T-cell (primary cell): ENCODE data around the gene ZDHHC24. TPM values are rescaled to one million over a fixed set of nuclear protein-coding genes. Genes with fewer than 3 reads are reported as not detected.
A peak's percentile ranks its signal among the peaks of the same experiment; 100 is the strongest.

ENCODE experiments used
- ATAC-seq, 4 experiments: fragments of 200-7000 bp in 3 of 4; fragments of 150-1000 bp in 1 of 4; cut with Tn5 transposase; replicated peaks in 1 of 4; 1 replicate in 3 of 4; 2 replicates in 1 of 4; pipeline ENCODE4 v1.10.0; 2021; ENCODE audit warnings: moderate library complexity in 3 of 4, mild to moderate bottlenecking in 2 of 4, moderate number of reproducible peaks in 1 of 4
- CTCF ChIA-PET, 2 donors: fragments of 300-600 bp; sonication (Branson Sonifier 250); formaldehyde crosslinking; loops; one replicate each; lab custom pipeline; 2022; ENCODE audit warnings: antibody characterized with exemption in 2 of 2; lab: Charles Lee
- POLR2A ChIA-PET, 2 donors: fragments of 300-600 bp; sonication (Branson Sonifier 250); formaldehyde crosslinking; loops; one replicate each; lab custom pipeline; 2022; ENCODE audit warnings: antibody characterized with exemption in 2 of 2; lab: Charles Lee
- DNase-seq, 35 experiments: peaks; one replicate each; pipeline versions ENCODE4 v3.0.0 to v3.0.0-alpha.2; 2013 to 2023
- H3K27ac ChIP-seq: one replicate; pipeline ENCODE4 v1.5.1; 2013; ENCODE audit warnings: low read length
- H3K27me3 ChIP-seq, 2 experiments: replicated peaks in 1 of 2; 1 replicate in 1 of 2; 2 replicates in 1 of 2; pipeline versions ENCODE4 v1.6.1 to v1.7.0; 2013; ENCODE audit warnings: low read length in 1 of 2, mixed read lengths in 1 of 2; ENCODE audit not compliant: control insufficient read depth in 2 of 2, insufficient read depth in 2 of 2; ENCODE audit errors: extremely low read depth in 1 of 2
- H3K36me3 ChIP-seq, 2 donors: 1 replicate in 1 of 2; 2 replicates in 1 of 2; pipeline versions ENCODE4 v1.6.1 to v1.7.0; 2013; ENCODE audit warnings: low read length in 1 of 2; ENCODE audit not compliant: control insufficient read depth in 2 of 2, insufficient read depth in 1 of 2; ENCODE audit errors: extremely low read depth in 1 of 2
- H3K4me1 ChIP-seq, 2 experiments: 1 replicate in 1 of 2; 2 replicates in 1 of 2; pipeline versions ENCODE4 v1.6.1 to v1.7.0; 2013; ENCODE audit warnings: low read length in 2 of 2, mixed read lengths in 1 of 2; ENCODE audit not compliant: insufficient read depth in 2 of 2, control insufficient read depth in 1 of 2; ENCODE audit errors: extremely low read depth in 1 of 2
- H3K4me3 ChIP-seq, 2 donors: 1 replicate in 1 of 2; 2 replicates in 1 of 2; pipeline versions ENCODE4 v1.5.1 to v1.7.0; 2013; ENCODE audit warnings: mild to moderate bottlenecking in 2 of 2, low read length in 1 of 2, moderate library complexity in 1 of 2; ENCODE audit not compliant: control insufficient read depth in 1 of 2; ENCODE audit errors: extremely low read depth in 1 of 2
- H3K9me3 ChIP-seq: 2 replicates; pipeline ENCODE4 v1.7.0; 2013
- H3K27ac Mint-ChIP-seq, 2 donors: one replicate each; pipeline ENCODE4 v1.8.0; 2020 to 2021; ENCODE audit warnings: mild to moderate bottlenecking in 2 of 2, mixed read lengths in 2 of 2
- H3K27me3 Mint-ChIP-seq, 2 donors: one replicate each; pipeline ENCODE4 v1.8.0; 2021 to 2022; ENCODE audit warnings: mixed read lengths in 2 of 2
- H3K36me3 Mint-ChIP-seq: one replicate; pipeline ENCODE4 v1.8.0; 2021; ENCODE audit warnings: mixed read lengths
- H3K4me1 Mint-ChIP-seq, 3 donors: one replicate each; pipeline ENCODE4 v1.8.0; 2020 to 2022; ENCODE audit warnings: mixed read lengths in 3 of 3, mild to moderate bottlenecking in 1 of 3
- H3K4me3 Mint-ChIP-seq, 3 donors: one replicate each; pipeline ENCODE4 v1.8.0; 2020 to 2022; ENCODE audit warnings: mild to moderate bottlenecking in 3 of 3, mixed read lengths in 3 of 3, moderate library complexity in 3 of 3
- H3K9me3 Mint-ChIP-seq, 3 donors: one replicate each; pipeline ENCODE4 v1.8.0; 2020 to 2022; ENCODE audit warnings: mixed read lengths in 3 of 3
- WGBS: methylation state at CpG from one replicate; pipeline ENCODE4 v1.1.5; 2013; ENCODE audit warnings: missing lambda C conversion rate; ENCODE audit not compliant: insufficient coverage; 5-methylcytosine and 5-hydroxymethylcytosine counted together
- total RNA-seq, 35 experiments: library from RNA in 6 of 35; stranded (reverse) in 6 of 35; fragments of 120-200 nt in 1 of 35; gene quantifications; one replicate each; pipeline versions ENCODE4 v1.2.1 to v1.2.4 and lab custom pipeline; 2013 to 2026

Gene ZDHHC24
- total RNA-seq (10 to 100 TPM; 17.2 to 25.7 (median 23.5) TPM), total RNA-seq (lab: John Stamatoyannopoulos, UW) (5.1 to 38.9 (median 24.1) reads per million in 29 experiments)
- 13.4 TPM for total RNA-seq (2013)

- peak; percentile 78 to 84 (median 80) for ATAC-seq
- POLR2A ChIA-PET: interaction anchor here in 1 of 2 donors (1.8 kb wide), 1 partner anchor 73 kb away, joined by 7 read pairs; no protein-coding TSS in a partner anchor
- peak; percentile 57 to 89 (median 75) for DNase-seq
- Histone ChIP-seq H3K27ac (peak within 1 kb of the TSS; percentile 82), H3K36me3 (peaks cover 0 to 21% of the 10 kb centered on the region in 2 donors), H3K4me3 (peak within 1 kb of the TSS; percentile 57 to 86), H3K27me3 (peaks cover 0 to 2% of the 10 kb centered on the region in 2 experiments), H3K4me1 (peaks cover 8 to 42% of the 10 kb centered on the region in 2 experiments), H3K9me3 (no peaks in the 10 kb centered on the region)
- H3K27me3 Mint-ChIP-seq: no peaks in the 10 kb centered on the region
- under 1% methylated on average over 56 of the region's 71 CpGs for WGBS
- H3K36me3 Mint-ChIP-seq: peaks cover 15% of the 10 kb centered on the region
- peaks cover 35 to 48% (median 45%) of the 10 kb centered on the region in 3 donors for H3K4me1 Mint-ChIP-seq
- peak within 1 kb of the TSS; percentile 86 to 91 for H3K27ac Mint-ChIP-seq
- no peaks in the 10 kb centered on the region for H3K9me3 Mint-ChIP-seq
- H3K4me3 Mint-ChIP-seq: peak within 1 kb of the TSS; percentile 81 to 85 (median 85)
- CTCF ChIA-PET: interaction anchor here (0.5 to 1.2 kb wide), 7 partner anchors 16 to 132 kb away, joined by 3 to 4 read pairs (median 3); partner anchors contain the start of genes CTSF (in 1 of the 2), PELI3 (in 1 of the 2), RBM14 (in 1 of the 2) and RBM4 (in 1 of the 2)
Measured at GRCh38 chr11:66545701-66546367, at the start of gene ZDHHC24. ZDHHC24 (minus strand) TSS chr11:66546048; CDS start chr11:66546003, 45 bp downstream.

GRCh38 chr11:66595245-66595904, 49.5 kb upstream of the ZDHHC24 start:
- H3K9me3 Mint-ChIP-seq: no peaks in the 10 kb centered on the region
- ChIA-PET CTCF (no interaction called here), POLR2A (interaction anchor here (0.6 to 1.5 kb wide), 4 partner anchors 21 to 43 kb away, joined by 3 to 15 read pairs (median 6); partner anchors contain the start of genes RBM14 (in 2 of the 2) and RBM4 (in 1 of the 2))
- peak overlapping the region; percentile 50 to 72 for H3K27ac Mint-ChIP-seq
- ATAC-seq (no peak), DNase-seq (peak in 1 of 35 experiments; percentile 19)
- Histone ChIP-seq H3K9me3 (no peaks in the 10 kb centered on the region), H3K4me3 (no peak overlapping the region), H3K4me1 (peaks cover 5 to 37% of the 10 kb centered on the region in 2 experiments), H3K36me3 (peaks cover 0 to 21% of the 10 kb centered on the region in 2 donors), H3K27me3 (peaks cover 0 to 7% of the 10 kb centered on the region in 2 experiments), H3K27ac (peak overlapping the region; percentile 38)
- WGBS: 100% methylated on average over 1 of the region's 5 CpGs
- H3K27me3 Mint-ChIP-seq: no peaks in the 10 kb centered on the region
- H3K36me3 Mint-ChIP-seq: peaks cover 3% of the 10 kb centered on the region
- H3K4me1 Mint-ChIP-seq: peaks cover 34 to 42% (median 38%) of the 10 kb centered on the region in 3 donors
- H3K4me3 Mint-ChIP-seq: peak overlapping the region; percentile 36 to 92 (median 67)

DNA sequence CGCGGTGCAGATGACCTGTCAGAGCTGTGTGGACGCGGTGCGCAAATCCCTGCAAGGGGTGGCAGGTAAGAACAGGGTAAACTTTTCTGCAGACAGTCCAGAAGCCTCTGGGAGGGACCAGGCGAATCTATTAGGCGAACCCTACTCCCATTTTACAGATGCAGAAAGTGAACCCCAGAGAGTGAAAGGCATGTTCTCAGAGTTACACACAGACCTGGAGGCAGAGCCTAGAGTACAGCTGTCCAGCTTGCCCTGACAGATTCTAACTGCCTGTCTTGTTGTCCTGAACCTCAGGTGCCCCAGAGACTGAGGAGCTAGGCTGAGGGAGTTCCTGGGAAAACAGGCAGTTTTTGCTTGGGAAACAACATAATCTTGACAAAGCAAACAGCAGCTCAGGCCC, 47.8 kb upstream of the ZDHHC24 start:
- ChIA-PET POLR2A (interaction anchor here (0.5 to 1.0 kb wide), 2 partner anchors 35 to 42 kb away, joined by 4 read pairs; no protein-coding TSS in a partner anchor), CTCF (interaction anchor here in 1 of 2 donors (0.6 to 1.3 kb wide), 2 partner anchors 25 to 29 kb away, joined by 3 to 10 read pairs; no protein-coding TSS in a partner anchor)
- Mint-ChIP-seq H3K4me3 (peak overlapping the region; percentile 92 to 100 (median 100)), H3K27me3 (no peaks in the 10 kb centered on the region), H3K36me3 (no peaks in the 10 kb centered on the region), H3K4me1 (peaks cover 34 to 42% (median 37%) of the 10 kb centered on the region in 3 donors), H3K27ac (peak overlapping the region; percentile 99 to 100), H3K9me3 (no peaks in the 10 kb centered on the region)
- Histone ChIP-seq H3K36me3 (peaks cover 0 to 5% of the 10 kb centered on the region in 2 donors), H3K9me3 (no peaks in the 10 kb centered on the region), H3K27me3 (peaks cover 0 to 7% of the 10 kb centered on the region in 2 experiments), H3K4me3 (peak overlapping the region; percentile 68 to 79), H3K27ac (peak overlapping the region; percentile 77), H3K4me1 (peaks cover 5 to 37% of the 10 kb centered on the region in 2 experiments)
- no peak for ATAC-seq
- DNase-seq: no peak
- no CpG with 5 or more reads among the region's 7 CpGs for WGBS

DNA sequence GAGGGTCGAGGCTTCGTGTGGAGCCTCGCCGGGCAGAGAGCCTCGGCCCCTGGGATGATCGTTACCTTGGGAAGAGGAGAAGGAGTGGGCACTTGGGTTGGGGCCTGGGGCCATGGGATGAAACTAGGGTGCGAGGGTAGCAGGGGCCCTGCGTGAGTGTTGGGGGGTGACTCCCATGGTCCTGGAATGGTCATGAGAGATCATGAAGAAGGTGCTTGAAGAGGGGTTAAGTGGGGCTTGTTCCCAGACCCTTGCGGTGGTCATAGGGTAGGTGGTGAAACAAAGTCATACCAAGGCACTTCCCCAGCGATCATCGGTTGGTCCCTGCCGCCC, 47.4 kb upstream of the ZDHHC24 start:
- CTCF ChIA-PET: interaction anchor here in 1 of 2 donors (1.2 to 1.8 kb wide), 4 partner anchors 24 to 85 kb away, joined by 4 to 17 read pairs (median 8); partner anchors contain the start of genes CTSF and RBM4B
- ATAC-seq (peak in 2 of 4 experiments; percentile 7 to 17), DNase-seq (no peak)
- peaks cover 0 to 5% of the 10 kb centered on the region in 2 donors for H3K36me3 ChIP-seq
- peaks cover 5 to 37% of the 10 kb centered on the region in 2 experiments for H3K4me1 ChIP-seq
- H3K4me3 ChIP-seq: peak overlapping the region; percentile 68 to 79
- peaks cover 0 to 7% of the 10 kb centered on the region in 2 experiments for H3K27me3 ChIP-seq
- H3K27me3 Mint-ChIP-seq: no peaks in the 10 kb centered on the region
- peaks cover 34 to 42% (median 35%) of the 10 kb centered on the region in 3 donors for H3K4me1 Mint-ChIP-seq
- no peaks in the 10 kb centered on the region for H3K9me3 Mint-ChIP-seq
- peak overlapping the region; percentile 99 to 100 for H3K27ac Mint-ChIP-seq
- 12% methylated on average over 12 of the region's 12 CpGs for WGBS
- H3K4me3 Mint-ChIP-seq: peak overlapping the region; percentile 92 to 100 (median 100)
- no peaks in the 10 kb centered on the region for H3K9me3 ChIP-seq
- H3K36me3 Mint-ChIP-seq: no peaks in the 10 kb centered on the region
- H3K27ac ChIP-seq: peak overlapping the region; percentile 77
- POLR2A ChIA-PET: interaction anchor here (0.5 to 1.6 kb wide), 4 partner anchors 23 to 45 kb away, joined by 4 to 11 read pairs (median 4); partner anchors contain the start of genes RBM14 (in 1 of the 2) and RBM4 (in 1 of the 2)

DNA sequence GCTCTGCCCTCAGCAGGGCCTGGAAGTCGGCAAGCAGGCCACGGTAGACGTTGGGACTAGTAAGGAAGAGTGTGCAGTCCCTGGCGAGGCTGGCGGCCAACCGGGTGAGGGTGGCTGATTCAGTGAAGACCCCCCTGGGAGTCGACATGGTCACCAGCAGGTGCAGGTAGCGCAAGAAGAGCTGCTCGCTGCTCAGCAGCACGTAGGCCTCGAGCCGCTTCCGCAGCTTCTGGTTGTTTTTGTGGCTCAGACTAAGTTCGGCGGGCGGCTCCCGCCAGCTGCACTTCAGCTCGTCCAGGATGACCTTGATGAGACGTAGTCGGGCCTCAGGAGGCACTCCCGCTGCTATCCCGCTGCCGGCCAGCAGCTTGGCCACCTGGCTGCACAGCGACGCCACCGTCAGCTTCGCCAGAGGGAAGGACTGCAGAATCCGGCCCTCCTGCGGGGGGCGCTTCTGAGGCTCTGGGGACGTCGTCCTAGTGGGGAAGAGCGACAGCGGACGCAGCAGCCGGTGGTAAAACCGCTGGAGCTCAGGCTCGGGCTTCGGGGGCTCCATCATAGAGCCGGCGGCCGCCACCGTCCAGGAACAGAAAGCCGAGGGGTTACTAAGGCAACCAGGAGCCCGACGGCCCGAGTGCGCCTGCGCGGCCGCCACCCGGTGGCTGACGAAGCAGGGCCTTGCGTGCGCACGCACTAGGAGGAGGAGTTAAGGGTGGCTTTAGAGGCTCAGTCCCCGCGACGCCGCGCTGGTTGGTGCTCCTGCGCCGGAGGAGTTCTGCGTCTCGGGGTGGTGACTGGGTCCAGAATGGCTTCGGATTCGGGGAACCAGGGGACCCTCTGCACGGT, 46.8 kb upstream of the ZDHHC24 start, which contains the start of the genes CCDC87 and CCS:
TSS of gene CCDC87 (minus strand) at position 607 of the 846 bp plus-strand sequence. CDS start at position 559, 48 bp downstream.
TSS of gene CCS (plus strand) at position 729 of the 846 bp plus-strand sequence. CDS start at position 806, 77 bp downstream.
- 21% methylated on average over 66 of the region's 68 CpGs for WGBS

More for the DNA sequence above, 46.8 kb upstream of the ZDHHC24 start, which contains the start of the genes CCDC87 and CCS:
- Mint-ChIP-seq H3K36me3 (no peaks in the 10 kb centered on the region), H3K4me1 (peaks cover 34 to 40% (median 35%) of the 10 kb centered on the region in 3 donors), H3K27ac (peak within 1 kb of the TSS; percentile 99 to 100), H3K4me3 (peak within 1 kb of the TSS; percentile 92 to 100 (median 100)), H3K9me3 (no peaks in the 10 kb centered on the region), H3K27me3 (no peaks in the 10 kb centered on the region)
- Histone ChIP-seq H3K27me3 (peaks cover 0 to 7% of the 10 kb centered on the region in 2 experiments), H3K4me1 (peaks cover 5 to 37% of the 10 kb centered on the region in 2 experiments), H3K27ac (peak within 1 kb of the TSS; percentile 77), H3K36me3 (peaks cover 0 to 5% of the 10 kb centered on the region in 2 donors), H3K9me3 (no peaks in the 10 kb centered on the region), H3K4me3 (peak within 1 kb of the TSS; percentile 68 to 79)
- DNase-seq: peak; percentile 95 to 100 (median 98)
- ChIA-PET CTCF (interaction anchor here (0.5 to 1.8 kb wide), 9 partner anchors 13 to 240 kb away, joined by 3 to 17 read pairs (median 4); partner anchors contain the start of genes CTSF (in 1 of the 2), RBM4 (in 1 of the 2) and RBM4B (in 1 of the 2)), POLR2A (interaction anchor here (0.5 to 1.6 kb wide), 7 partner anchors 24 to 111 kb away, joined by 3 to 11 read pairs (median 5); partner anchors contain the start of genes RBM14 (in 2 of the 2) and RBM4 (in 1 of the 2))
- ATAC-seq: peak; percentile 96 to 99 (median 98)
